ENCODE results near the gene TRIM34. TPM values are rescaled to one million over a fixed set of nuclear protein-coding genes. Genes with fewer than 3 reads are reported as not detected.

The TRIM34 gene
- polyA plus RNA-seq, 3 donors from 2014 or later, result 13.6 to 37.6 (median 18.8) TPM

Other genes starting within 250 kb of the TRIM34 start
- gene OR51M1, start 241.2 kb upstream of the TRIM34 start, polyA plus RNA-seq, result not detected
- not detected for gene OR51Q1, start 202.9 kb upstream of the TRIM34 start, polyA plus RNA-seq
- not detected for gene OR51I1, start 183.5 kb upstream of the TRIM34 start, polyA plus RNA-seq
- not detected for gene OR51I2, start 175.7 kb upstream of the TRIM34 start, polyA plus RNA-seq
- not detected for gene OR52D1, start 136.3 kb upstream of the TRIM34 start, polyA plus RNA-seq
- not detected for gene UBQLN3, start 115.0 kb upstream of the TRIM34 start, polyA plus RNA-seq
- gene UBQLNL, start 108.3 kb upstream of the TRIM34 start, polyA plus RNA-seq, result not detected
- gene OR52H1, start 76.5 kb upstream of the TRIM34 start, polyA plus RNA-seq, result not detected
- not detected for gene OR52B6, start 44.1 kb upstream of the TRIM34 start, polyA plus RNA-seq
- not detected for gene TRIM6, start 28.4 kb upstream of the TRIM34 start, polyA plus RNA-seq
- 10 to 100 TPM in 2 of 3 donors, 1 to 10 TPM in 1; 8.9 to 19.8 (median 14.6) TPM for gene TRIM5, start 60.1 kb downstream of the TRIM34 start, polyA plus RNA-seq
- gene TRIM22, start 64.8 kb downstream of the TRIM34 start, polyA plus RNA-seq, result 100 to 1,000 TPM; 148 to 196 (median 166) TPM
- gene OR56B1, start 111.4 kb downstream of the TRIM34 start, polyA plus RNA-seq, result under 1 TPM in 1 of 3 donors, not detected in 2; 0.28 TPM
- not detected for gene OR52N4, start 129.2 kb downstream of the TRIM34 start, polyA plus RNA-seq
- gene OR52N5, start 158.4 kb downstream of the TRIM34 start, polyA plus RNA-seq, result not detected
- not detected for gene OR52N1, start 166.3 kb downstream of the TRIM34 start, polyA plus RNA-seq
- not detected for gene OR52N2, start 183.9 kb downstream of the TRIM34 start, polyA plus RNA-seq
- gene OR52E6, start 216.9 kb downstream of the TRIM34 start, polyA plus RNA-seq, result not detected
- gene OR52E8, start 232.7 kb downstream of the TRIM34 start, polyA plus RNA-seq, result not detected

All from immature natural killer cell (primary cell).